Measurements from ENCODE around the gene FNTB. TPM values are rescaled to one million over a fixed set of nuclear protein-coding genes. Genes with fewer than 3 reads are reported as not detected.

Gene FNTB
- total and polyA plus RNA-seq, 9 of the 15 experiments (the other 6 are each of a cell fraction or from before 2014, with no cell fraction given), result 6.9 to 23.2 (median 12.2) TPM

DNA sequence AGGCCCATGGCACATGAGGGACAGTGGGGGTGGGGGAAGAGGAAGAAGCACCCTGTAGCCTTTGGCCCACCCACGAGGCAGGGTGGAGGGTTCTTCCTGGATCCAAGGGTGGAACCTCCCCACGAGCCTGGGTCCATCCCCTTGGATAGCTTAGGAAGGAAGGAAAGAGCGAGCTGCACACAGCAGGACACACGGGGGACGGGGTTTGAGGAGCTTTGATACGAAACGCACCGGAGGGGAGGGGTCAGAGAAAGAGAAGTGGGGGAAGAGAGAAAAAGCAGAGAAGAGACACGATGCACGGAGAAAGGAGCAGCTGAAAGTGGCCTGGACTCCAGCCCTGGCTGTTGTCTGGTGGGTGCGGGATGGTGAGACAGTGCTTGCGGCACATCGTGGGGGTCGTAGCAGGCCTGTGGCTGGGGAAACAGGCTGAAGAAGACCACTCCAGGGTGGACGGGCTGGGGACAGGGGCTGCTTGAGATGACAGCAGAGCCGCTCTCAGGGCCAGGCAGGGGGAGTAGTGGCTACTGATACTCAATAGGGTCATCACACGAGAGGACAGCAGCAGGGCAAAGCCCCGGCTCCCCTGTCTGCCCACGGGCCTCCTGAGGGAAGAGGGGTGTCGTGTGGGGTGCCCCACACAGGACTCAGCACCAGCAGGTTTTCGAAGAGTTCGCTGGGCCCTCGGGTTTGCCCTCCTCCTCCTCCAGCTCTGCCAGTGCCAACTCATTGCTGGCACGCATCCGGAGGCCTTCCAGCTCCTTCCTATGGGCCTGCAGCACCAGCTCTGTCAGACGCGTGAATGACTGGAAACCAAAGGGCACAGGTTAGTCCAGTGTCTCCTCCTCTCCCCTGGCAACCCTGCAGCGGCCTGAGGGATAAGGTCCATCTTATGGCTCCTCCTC, 38.7 kb upstream of the FNTB start:
- no peak overlapping the region for H3K4me3 ChIP-seq
- ChIA-PET CTCF (ENCODE audit: low intra/inter-chr PET ratio) (no interaction called here), POLR2A (interaction anchor here (0.9 to 1.0 kb wide), 2 partner anchors 11 to 13 kb away, joined by 4 to 6 read pairs; no protein-coding TSS in a partner anchor)
- intact Hi-C loops (cut with micrococcal nuclease) (no loop called here), in situ Hi-C loops (cut with MboI) (no loop called here)
- H3K27ac ChIP-seq (ENCODE audit: extremely low read depth, low read depth, low read length), result no peak overlapping the region
- H3K9ac ChIP-seq (ENCODE audit: insufficient read depth in 1 of 2, low read depth in 2 of 2, low read length in 2 of 2), result no peak overlapping the region
- no peak for DNase-seq (ENCODE audit: extremely low read depth in 1 of 4, low spot score in 3 of 4)
- no peaks in the 10 kb centered on the region for H3K9me1 ChIP-seq (ENCODE audit: control insufficient read depth, insufficient read depth, low read length)
- no peaks in the 10 kb centered on the region for H3K36me3 ChIP-seq (ENCODE audit: control insufficient read depth, insufficient read depth, low read length)
- H2AFZ ChIP-seq (ENCODE audit: low read depth, low read length), result no peak overlapping the region
- no peaks in the 10 kb centered on the region for H3K9me3 ChIP-seq (replicated peaks; ENCODE audit: control insufficient read depth, insufficient read depth, low read depth, low read length)
- no peak for FAIRE-seq
- no TSS peak for BruUV-seq (replicated peaks)
- no peaks in the 10 kb centered on the region; a peak in 1 of 5 replicates for H3K4me1 ChIP-seq (replicated peaks in 1 of 2; ENCODE audit: control insufficient read depth in 2 of 2, insufficient read depth in 2 of 2, low read length in 2 of 2)
- H4K20me1 ChIP-seq (replicated peaks; ENCODE audit: control insufficient read depth, insufficient read depth, low read length), result no peaks in the 10 kb centered on the region
- no peak overlapping the region for H3K4me2 ChIP-seq (ENCODE audit: insufficient read depth, low read length)
- no peaks in the 10 kb centered on the region for H3K27me3 ChIP-seq (ENCODE audit: control insufficient read depth in 2 of 2, insufficient read depth in 2 of 2, low read length in 2 of 2)
- 78% methylated on average over 10 of the region's 28 CpGs for WGBS (ENCODE audit: insufficient coverage, low coverage, missing lambda C conversion rate)
- no peaks in the 10 kb centered on the region for H3K79me2 ChIP-seq (ENCODE audit: control insufficient read depth, insufficient read depth, low read length)
- ATAC-seq, result no peak
- TF ChIP-seq NCOA2 (IDR thresholded peaks at IDR 0.05; ENCODE audit: partially characterized antibody in 2 of 2) (no peak), KLF13 (tag; IDR thresholded peaks at IDR 0.05; ENCODE audit: borderline replicate concordance, low read depth) (no peak), GTF2E2 (tag; IDR thresholded peaks at IDR 0.05) (no peak), NR1H2 (CRISPR knock-in tag; IDR thresholded peaks at IDR 0.05) (no peak), ESRRB (CRISPR knock-in tag; IDR thresholded peaks at IDR 0.05; ENCODE audit: borderline replicate concordance) (no peak), SMAD1 (IDR thresholded peaks at IDR 0.05; ENCODE audit: low read depth, low read length, partially characterized antibody) (no peak), PTRF (tag; IDR thresholded peaks at IDR 0.05) (no peak), ZNF561 (CRISPR knock-in tag; conservative IDR thresholded peaks at IDR 0.05) (no peak), FOS (IDR thresholded peaks at IDR 0.05; ENCODE audit: extremely low read depth, insufficient read length) (no peak), NCOA4 (IDR thresholded peaks at IDR 0.05; ENCODE audit: partially characterized antibody) (no peak)
- TF ChIP-seq, protein P1, sequence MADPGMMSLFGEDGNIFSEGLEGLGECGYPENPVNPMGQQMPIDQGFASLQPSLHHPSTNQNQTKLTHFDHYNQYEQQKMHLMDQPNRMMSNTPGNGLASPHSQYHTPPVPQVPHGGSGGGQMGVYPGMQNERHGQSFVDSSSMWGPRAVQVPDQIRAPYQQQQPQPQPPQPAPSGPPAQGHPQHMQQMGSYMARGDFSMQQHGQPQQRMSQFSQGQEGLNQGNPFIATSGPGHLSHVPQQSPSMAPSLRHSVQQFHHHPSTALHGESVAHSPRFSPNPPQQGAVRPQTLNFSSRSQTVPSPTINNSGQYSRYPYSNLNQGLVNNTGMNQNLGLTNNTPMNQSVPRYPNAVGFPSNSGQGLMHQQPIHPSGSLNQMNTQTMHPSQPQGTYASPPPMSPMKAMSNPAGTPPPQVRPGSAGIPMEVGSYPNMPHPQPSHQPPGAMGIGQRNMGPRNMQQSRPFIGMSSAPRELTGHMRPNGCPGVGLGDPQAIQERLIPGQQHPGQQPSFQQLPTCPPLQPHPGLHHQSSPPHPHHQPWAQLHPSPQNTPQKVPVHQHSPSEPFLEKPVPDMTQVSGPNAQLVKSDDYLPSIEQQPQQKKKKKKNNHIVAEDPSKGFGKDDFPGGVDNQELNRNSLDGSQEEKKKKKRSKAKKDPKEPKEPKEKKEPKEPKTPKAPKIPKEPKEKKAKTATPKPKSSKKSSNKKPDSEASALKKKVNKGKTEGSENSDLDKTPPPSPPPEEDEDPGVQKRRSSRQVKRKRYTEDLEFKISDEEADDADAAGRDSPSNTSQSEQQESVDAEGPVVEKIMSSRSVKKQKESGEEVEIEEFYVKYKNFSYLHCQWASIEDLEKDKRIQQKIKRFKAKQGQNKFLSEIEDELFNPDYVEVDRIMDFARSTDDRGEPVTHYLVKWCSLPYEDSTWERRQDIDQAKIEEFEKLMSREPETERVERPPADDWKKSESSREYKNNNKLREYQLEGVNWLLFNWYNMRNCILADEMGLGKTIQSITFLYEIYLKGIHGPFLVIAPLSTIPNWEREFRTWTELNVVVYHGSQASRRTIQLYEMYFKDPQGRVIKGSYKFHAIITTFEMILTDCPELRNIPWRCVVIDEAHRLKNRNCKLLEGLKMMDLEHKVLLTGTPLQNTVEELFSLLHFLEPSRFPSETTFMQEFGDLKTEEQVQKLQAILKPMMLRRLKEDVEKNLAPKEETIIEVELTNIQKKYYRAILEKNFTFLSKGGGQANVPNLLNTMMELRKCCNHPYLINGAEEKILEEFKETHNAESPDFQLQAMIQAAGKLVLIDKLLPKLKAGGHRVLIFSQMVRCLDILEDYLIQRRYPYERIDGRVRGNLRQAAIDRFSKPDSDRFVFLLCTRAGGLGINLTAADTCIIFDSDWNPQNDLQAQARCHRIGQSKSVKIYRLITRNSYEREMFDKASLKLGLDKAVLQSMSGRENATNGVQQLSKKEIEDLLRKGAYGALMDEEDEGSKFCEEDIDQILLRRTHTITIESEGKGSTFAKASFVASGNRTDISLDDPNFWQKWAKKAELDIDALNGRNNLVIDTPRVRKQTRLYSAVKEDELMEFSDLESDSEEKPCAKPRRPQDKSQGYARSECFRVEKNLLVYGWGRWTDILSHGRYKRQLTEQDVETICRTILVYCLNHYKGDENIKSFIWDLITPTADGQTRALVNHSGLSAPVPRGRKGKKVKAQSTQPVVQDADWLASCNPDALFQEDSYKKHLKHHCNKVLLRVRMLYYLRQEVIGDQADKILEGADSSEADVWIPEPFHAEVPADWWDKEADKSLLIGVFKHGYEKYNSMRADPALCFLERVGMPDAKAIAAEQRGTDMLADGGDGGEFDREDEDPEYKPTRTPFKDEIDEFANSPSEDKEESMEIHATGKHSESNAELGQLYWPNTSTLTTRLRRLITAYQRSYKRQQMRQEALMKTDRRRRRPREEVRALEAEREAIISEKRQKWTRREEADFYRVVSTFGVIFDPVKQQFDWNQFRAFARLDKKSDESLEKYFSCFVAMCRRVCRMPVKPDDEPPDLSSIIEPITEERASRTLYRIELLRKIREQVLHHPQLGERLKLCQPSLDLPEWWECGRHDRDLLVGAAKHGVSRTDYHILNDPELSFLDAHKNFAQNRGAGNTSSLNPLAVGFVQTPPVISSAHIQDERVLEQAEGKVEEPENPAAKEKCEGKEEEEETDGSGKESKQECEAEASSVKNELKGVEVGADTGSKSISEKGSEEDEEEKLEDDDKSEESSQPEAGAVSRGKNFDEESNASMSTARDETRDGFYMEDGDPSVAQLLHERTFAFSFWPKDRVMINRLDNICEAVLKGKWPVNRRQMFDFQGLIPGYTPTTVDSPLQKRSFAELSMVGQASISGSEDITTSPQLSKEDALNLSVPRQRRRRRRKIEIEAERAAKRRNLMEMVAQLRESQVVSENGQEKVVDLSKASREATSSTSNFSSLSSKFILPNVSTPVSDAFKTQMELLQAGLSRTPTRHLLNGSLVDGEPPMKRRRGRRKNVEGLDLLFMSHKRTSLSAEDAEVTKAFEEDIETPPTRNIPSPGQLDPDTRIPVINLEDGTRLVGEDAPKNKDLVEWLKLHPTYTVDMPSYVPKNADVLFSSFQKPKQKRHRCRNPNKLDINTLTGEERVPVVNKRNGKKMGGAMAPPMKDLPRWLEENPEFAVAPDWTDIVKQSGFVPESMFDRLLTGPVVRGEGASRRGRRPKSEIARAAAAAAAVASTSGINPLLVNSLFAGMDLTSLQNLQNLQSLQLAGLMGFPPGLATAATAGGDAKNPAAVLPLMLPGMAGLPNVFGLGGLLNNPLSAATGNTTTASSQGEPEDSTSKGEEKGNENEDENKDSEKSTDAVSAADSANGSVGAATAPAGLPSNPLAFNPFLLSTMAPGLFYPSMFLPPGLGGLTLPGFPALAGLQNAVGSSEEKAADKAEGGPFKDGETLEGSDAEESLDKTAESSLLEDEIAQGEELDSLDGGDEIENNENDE (IDR thresholded peaks at IDR 0.05; ENCODE audit: low read depth, low read length), result no peak

Data from K562 (cell line).